ENCODE measurements around the gene SOBP. TPM values are rescaled to one million over a fixed set of nuclear protein-coding genes. Genes with fewer than 3 reads are reported as not detected.

The SOBP gene
- total RNA-seq, 4 donors from 2014 or later = 0.15 to 3.8 (median 1.6) TPM

GRCh38 chr6:107576852-107577251, 86.9 kb downstream of the SOBP start:
- intact Hi-C loops (cut with DNase I) = no loop called here
- Histone ChIP-seq H3K9me3 (no peaks in the 10 kb centered on the region), H3K4me1 (no peaks in the 10 kb centered on the region), H3K27ac (no peak overlapping the region), H3K4me3 (no peak overlapping the region), H3K27me3 (no peaks in the 10 kb centered on the region), H3K36me3 (no peaks in the 10 kb centered on the region)
- no peak for DNase-seq
- WGBS, 2 donors = 69 to 70% methylated on average over 3 of the region's 3 CpGs
- TF ChIP-seq POLR2A (IDR thresholded peaks at IDR 0.05) = no peak
- TF ChIP-seq, protein P1, sequence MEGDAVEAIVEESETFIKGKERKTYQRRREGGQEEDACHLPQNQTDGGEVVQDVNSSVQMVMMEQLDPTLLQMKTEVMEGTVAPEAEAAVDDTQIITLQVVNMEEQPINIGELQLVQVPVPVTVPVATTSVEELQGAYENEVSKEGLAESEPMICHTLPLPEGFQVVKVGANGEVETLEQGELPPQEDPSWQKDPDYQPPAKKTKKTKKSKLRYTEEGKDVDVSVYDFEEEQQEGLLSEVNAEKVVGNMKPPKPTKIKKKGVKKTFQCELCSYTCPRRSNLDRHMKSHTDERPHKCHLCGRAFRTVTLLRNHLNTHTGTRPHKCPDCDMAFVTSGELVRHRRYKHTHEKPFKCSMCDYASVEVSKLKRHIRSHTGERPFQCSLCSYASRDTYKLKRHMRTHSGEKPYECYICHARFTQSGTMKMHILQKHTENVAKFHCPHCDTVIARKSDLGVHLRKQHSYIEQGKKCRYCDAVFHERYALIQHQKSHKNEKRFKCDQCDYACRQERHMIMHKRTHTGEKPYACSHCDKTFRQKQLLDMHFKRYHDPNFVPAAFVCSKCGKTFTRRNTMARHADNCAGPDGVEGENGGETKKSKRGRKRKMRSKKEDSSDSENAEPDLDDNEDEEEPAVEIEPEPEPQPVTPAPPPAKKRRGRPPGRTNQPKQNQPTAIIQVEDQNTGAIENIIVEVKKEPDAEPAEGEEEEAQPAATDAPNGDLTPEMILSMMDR (IDR thresholded peaks at IDR 0.05) = no peak

DNA sequence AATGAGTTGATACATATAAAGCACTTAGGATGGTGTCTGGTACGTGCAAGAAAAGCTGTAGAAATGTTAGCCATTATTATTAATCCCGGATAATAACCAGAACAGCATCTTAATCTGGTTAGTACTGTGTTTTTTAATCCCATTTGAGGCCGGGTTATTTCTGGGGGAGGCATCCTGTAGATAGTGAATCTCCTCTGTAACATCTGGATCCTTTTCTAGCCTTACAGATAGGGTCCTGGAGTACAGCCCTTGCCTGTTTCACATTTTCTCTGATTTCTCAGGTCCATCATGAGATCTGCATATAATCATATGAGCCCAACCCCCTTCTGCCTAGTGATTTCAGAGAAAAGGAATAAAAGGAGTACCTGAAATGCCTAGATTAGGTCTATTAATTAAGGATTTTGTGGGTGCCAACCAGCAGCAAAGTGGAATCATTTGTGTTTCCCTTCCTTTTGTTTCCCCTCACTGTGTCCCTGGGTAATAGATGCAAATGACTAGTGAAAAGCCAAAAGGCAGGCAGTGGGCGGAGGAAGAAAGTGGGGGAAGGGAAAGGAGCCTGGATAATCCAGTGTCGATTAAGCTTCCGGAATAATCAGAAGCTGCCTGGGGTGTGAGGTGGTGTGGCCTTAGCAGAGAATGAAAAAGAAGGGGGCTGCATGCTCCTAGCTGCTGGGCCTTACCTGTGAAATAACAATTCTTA, 88.9 kb downstream of the SOBP start:
- no peaks in the 10 kb centered on the region for H3K27me3 ChIP-seq
- H3K4me3 ChIP-seq = no peak overlapping the region
- 84 to 90% methylated on average over 6 of the region's 6 CpGs for WGBS, 2 donors
- DNase-seq = no peak
- TF ChIP-seq POLR2A (IDR thresholded peaks at IDR 0.05) = no peak
- TF ChIP-seq, protein P1 (IDR thresholded peaks at IDR 0.05) = no peak
- H3K36me3 ChIP-seq = no peaks in the 10 kb centered on the region
- no peaks in the 10 kb centered on the region for H3K9me3 ChIP-seq
- H3K4me1 ChIP-seq = no peaks in the 10 kb centered on the region
- intact Hi-C loops (cut with DNase I) = no loop called here
- H3K27ac ChIP-seq = no peak overlapping the region

GRCh38 chr6:107579456-107580056, 89.6 kb downstream of the SOBP start:
- no peaks in the 10 kb centered on the region for H3K27me3 ChIP-seq
- no peak overlapping the region for H3K4me3 ChIP-seq
- intact Hi-C loops (cut with DNase I) = no loop called here
- WGBS, 2 donors = 84 to 92% methylated on average over 6 of the region's 6 CpGs
- DNase-seq = no peak
- no peaks in the 10 kb centered on the region for H3K9me3 ChIP-seq
- no peak for TF ChIP-seq POLR2A (IDR thresholded peaks at IDR 0.05)
- TF ChIP-seq, protein P1 (IDR thresholded peaks at IDR 0.05) = no peak
- H3K36me3 ChIP-seq = no peaks in the 10 kb centered on the region
- no peak overlapping the region for H3K27ac ChIP-seq
- no peaks in the 10 kb centered on the region for H3K4me1 ChIP-seq

- Histone ChIP-seq H3K4me1 (no peaks in the 10 kb centered on the region), H3K4me3 (no peak overlapping the region), H3K9me3 (no peaks in the 10 kb centered on the region), H3K27me3 (no peaks in the 10 kb centered on the region), H3K36me3 (no peaks in the 10 kb centered on the region), H3K27ac (no peak overlapping the region)
- DNase-seq = no peak
- no peak for TF ChIP-seq POLR2A (IDR thresholded peaks at IDR 0.05)
- TF ChIP-seq, protein P1 (IDR thresholded peaks at IDR 0.05) = no peak
- intact Hi-C loops (cut with DNase I) = no loop called here
Observed at GRCh38 chr6:107582086-107582485, 92.2 kb downstream of the SOBP start.

GRCh38 chr6:107584726-107585125, 94.8 kb downstream of the SOBP start:
- intact Hi-C loops (cut with DNase I) = no loop called here
- TF ChIP-seq, protein P1 (IDR thresholded peaks at IDR 0.05) = no peak
- TF ChIP-seq POLR2A (IDR thresholded peaks at IDR 0.05) = no peak
- no peaks in the 10 kb centered on the region for H3K4me1 ChIP-seq
- H3K27me3 ChIP-seq = no peaks in the 10 kb centered on the region
- no peak overlapping the region for H3K4me3 ChIP-seq
- H3K36me3 ChIP-seq = no peaks in the 10 kb centered on the region
- H3K27ac ChIP-seq = no peak overlapping the region
- H3K9me3 ChIP-seq = no peaks in the 10 kb centered on the region
- no peak for DNase-seq

Data from esophagus squamous epithelium (tissue), 5 donors.